ENCODE results near the gene NWD2. TPM values are rescaled to one million over a fixed set of nuclear protein-coding genes. Genes with fewer than 3 reads are reported as not detected.
A peak's percentile ranks its signal among the peaks of the same experiment; 100 is the strongest.

NWD2 gene
- total RNA-seq, 1 experiment from 2014 or later = not detected

- ChIA-PET POLR2A (ENCODE audit: unreplicated experiment) (no interaction called here), CTCF (no interaction called here)
- Histone ChIP-seq H3K9me3 (ENCODE audit: insufficient read depth, low read depth) (no peaks in the 10 kb centered on the region), H4K20me1 (ENCODE audit: insufficient read depth) (no peaks in the 10 kb centered on the region), H2AFZ (no peak overlapping the region), H3F3A (ENCODE audit: insufficient read depth, low read depth) (no peaks in the 10 kb centered on the region), H3K4me3 (no peak overlapping the region), H3K36me3 (ENCODE audit: low read depth) (no peaks in the 10 kb centered on the region), H3K79me2 (ENCODE audit: low read depth) (no peaks in the 10 kb centered on the region), H3K9me2 (ENCODE audit: insufficient read depth) (no peaks in the 10 kb centered on the region), H3K4me2 (no peak overlapping the region), H3K27ac (no peak overlapping the region), H3K27me3 (ENCODE audit: insufficient read depth, low read depth) (no peaks in the 10 kb centered on the region), H3K4me1 (replicated peaks; ENCODE audit: insufficient read depth) (peaks cover 12% of the 10 kb centered on the region)
- no peak for DNase-seq
- no peak for TF ChIP-seq EZH2 (IDR thresholded peaks at IDR 0.05; ENCODE audit: low read depth)
- no peak for TF ChIP-seq CTCF (conservative IDR thresholded peaks at IDR 0.05)
- BruUV-seq (replicated peaks) = no TSS peak
- intact Hi-C loops (cut with micrococcal nuclease; ENCODE audit: unreplicated experiment) = loop anchor here (5.0 to 10.0 kb wide), 3 partner anchors 216 to 586 kb away; no protein-coding TSS in a partner anchor
Measured at GRCh38 chr4:37451656-37452055, 207.1 kb downstream of the NWD2 start.

- Histone ChIP-seq H3F3A (ENCODE audit: insufficient read depth, low read depth) (no peaks in the 10 kb centered on the region), H3K9me3 (ENCODE audit: insufficient read depth, low read depth) (no peaks in the 10 kb centered on the region), H3K27ac (no peak overlapping the region), H3K4me1 (replicated peaks; ENCODE audit: insufficient read depth) (peaks cover 12% of the 10 kb centered on the region), H3K27me3 (ENCODE audit: insufficient read depth, low read depth) (no peaks in the 10 kb centered on the region), H3K9me2 (ENCODE audit: insufficient read depth) (no peaks in the 10 kb centered on the region), H3K79me2 (ENCODE audit: low read depth) (no peaks in the 10 kb centered on the region), H2AFZ (peak overlapping the region; percentile 96), H3K36me3 (ENCODE audit: low read depth) (no peaks in the 10 kb centered on the region), H4K20me1 (ENCODE audit: insufficient read depth) (no peaks in the 10 kb centered on the region), H3K4me2 (peak overlapping the region; percentile 89), H3K4me3 (peak overlapping the region; percentile 83)
- peak; percentile 81 for TF ChIP-seq CTCF (conservative IDR thresholded peaks at IDR 0.05)
- no peak for TF ChIP-seq EZH2 (IDR thresholded peaks at IDR 0.05; ENCODE audit: low read depth)
- peak; percentile 66 to 83 for DNase-seq
- no TSS peak for BruUV-seq (replicated peaks)
- CTCF ChIA-PET = interaction anchor here (0.5 to 2.1 kb wide), 16 partner anchors 11 to 383 kb away, joined by 3 to 17 read pairs (median 6); no protein-coding TSS in a partner anchor
- intact Hi-C loops (cut with micrococcal nuclease; ENCODE audit: unreplicated experiment) = loop anchor here (1.0 to 10.0 kb wide), 7 partner anchors 75 to 584 kb away; no protein-coding TSS in a partner anchor
- POLR2A ChIA-PET (ENCODE audit: unreplicated experiment) = interaction anchor here (0.6 kb wide), 3 partner anchors 233 to 373 kb away, joined by 3 to 4 read pairs (median 4); partner anchors contain the start of genes PGM2 and RELL1
Measured at GRCh38 chr4:37452952-37453280, 208.4 kb downstream of the NWD2 start.

- Histone ChIP-seq H3K4me3 (peak overlapping the region; percentile 83), H3F3A (ENCODE audit: insufficient read depth, low read depth) (no peaks in the 10 kb centered on the region), H3K79me2 (ENCODE audit: low read depth) (no peaks in the 10 kb centered on the region), H2AFZ (peak overlapping the region; percentile 96), H3K27ac (no peak overlapping the region), H3K4me1 (replicated peaks; ENCODE audit: insufficient read depth) (peaks cover 12% of the 10 kb centered on the region), H3K9me2 (ENCODE audit: insufficient read depth) (no peaks in the 10 kb centered on the region), H3K4me2 (peak overlapping the region; percentile 89), H3K36me3 (ENCODE audit: low read depth) (no peaks in the 10 kb centered on the region), H3K9me3 (ENCODE audit: insufficient read depth, low read depth) (no peaks in the 10 kb centered on the region), H4K20me1 (ENCODE audit: insufficient read depth) (no peaks in the 10 kb centered on the region), H3K27me3 (ENCODE audit: insufficient read depth, low read depth) (no peaks in the 10 kb centered on the region)
- TF ChIP-seq EZH2 (IDR thresholded peaks at IDR 0.05; ENCODE audit: low read depth) (no peak), CTCF (conservative IDR thresholded peaks at IDR 0.05) (peak; percentile 44; the same call in 1 of the 2 replicates)
- DNase-seq = peak; percentile 47 to 72
- no TSS peak for BruUV-seq (replicated peaks)
- ChIA-PET CTCF (interaction anchor here (0.5 to 2.1 kb wide), 17 partner anchors 10 to 1282 kb away, joined by 3 to 17 read pairs (median 5); no protein-coding TSS in a partner anchor), POLR2A (ENCODE audit: unreplicated experiment) (interaction anchor here (0.6 to 0.7 kb wide), 5 partner anchors 17 to 704 kb away, joined by 3 to 9 read pairs (median 4); partner anchors contain the start of gene PGM2)
- intact Hi-C loops (cut with micrococcal nuclease; ENCODE audit: unreplicated experiment) = loop anchor here (1.0 to 10.0 kb wide), 7 partner anchors 75 to 584 kb away; no protein-coding TSS in a partner anchor
Measured at GRCh38 chr4:37453281-37453998, 208.9 kb downstream of the NWD2 start.
